Measurements from ENCODE around the gene SLC2A13.

- TF ChIP-seq CTCF (IDR thresholded peaks at IDR 0.05): no peak
- TF ChIP-seq POLR2A (IDR thresholded peaks at IDR 0.05): no peak
Measured at GRCh38 chr12:40000884-40001283, 105.0 kb downstream of the SLC2A13 start.

Data from lower leg skin (tissue), 3 donors.